Measurements from ENCODE around the gene SLC37A1.
"Not testable (repeated sequence)": the region's sequence is repeated elsewhere in the genome, so short reads cannot be mapped to it uniquely, and the experiment has no call there.

Gene SLC37A1

DNA sequence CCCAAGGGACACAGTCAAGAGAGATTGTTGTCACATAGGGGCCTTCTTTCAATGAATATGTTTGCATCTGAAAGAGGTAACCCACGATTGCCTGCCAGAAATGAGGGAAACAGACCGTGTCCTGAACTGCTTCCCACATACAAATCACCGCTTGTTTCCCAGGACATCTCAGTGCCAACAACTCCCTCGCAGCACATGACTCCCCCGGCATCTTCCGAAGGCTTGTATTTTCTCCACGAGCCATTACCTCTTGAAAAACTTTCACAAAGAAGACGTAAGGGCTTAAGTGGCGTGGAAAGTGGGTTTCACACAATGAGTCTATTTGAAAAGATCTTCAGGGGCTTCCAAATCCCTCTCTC lies 108.1 kb downstream of the SLC37A1 start:
- no peaks in the 10 kb centered on the region for H3K9me3 ChIP-seq (replicated peaks; ENCODE audit: low read length)
- no peaks in the 10 kb centered on the region for H3K36me3 ChIP-seq (ENCODE audit: insufficient read depth, low read length)
- H3K9ac ChIP-seq (ENCODE audit: low read depth, low read length), result no peak overlapping the region
- H3K4me1 ChIP-seq (ENCODE audit: control insufficient read depth, insufficient read depth, low read length), result no peaks in the 10 kb centered on the region
- no peak overlapping the region for H3K4me2 ChIP-seq (ENCODE audit: low read length)
- H3K4me3 ChIP-seq (ENCODE audit: low read length), result no peak overlapping the region
- H3K27me3 ChIP-seq (ENCODE audit: control insufficient read depth, insufficient read depth, low read length), result peaks cover 84% of the 10 kb centered on the region

- no peak overlapping the region for H3K9ac ChIP-seq (ENCODE audit: low read depth, low read length)
- peaks cover 87% of the 10 kb centered on the region for H3K27me3 ChIP-seq (ENCODE audit: control insufficient read depth, insufficient read depth, low read length)
Observed at GRCh38 chr21:42622284-42622683, 108.6 kb downstream of the SLC37A1 start.

DNA sequence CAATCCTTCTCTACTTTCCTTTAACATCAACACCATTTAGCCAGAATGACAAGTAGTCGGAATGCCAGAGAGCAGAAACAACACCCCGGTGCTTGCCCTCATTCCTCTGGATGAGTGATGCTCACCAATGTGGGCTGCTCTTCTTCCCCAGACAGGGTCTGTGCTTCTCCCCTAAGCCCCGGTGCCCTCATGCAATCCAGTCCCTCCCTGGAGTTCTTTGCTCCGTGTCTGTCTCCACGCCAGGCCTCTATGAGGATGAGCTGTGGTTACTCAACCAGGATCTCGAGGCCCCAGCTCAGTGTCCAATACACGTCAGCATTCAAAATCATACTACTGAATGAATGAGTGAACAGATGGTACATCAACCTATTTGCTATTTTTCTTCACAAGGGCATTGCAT lies 110.0 kb downstream of the SLC37A1 start:
- no peaks in the 10 kb centered on the region for H3K4me1 ChIP-seq (ENCODE audit: control insufficient read depth, insufficient read depth, low read length)
- H3K9ac ChIP-seq (ENCODE audit: low read depth, low read length), result no peak overlapping the region
- H3K27me3 ChIP-seq (ENCODE audit: control insufficient read depth, insufficient read depth, low read length), result peaks cover 88% of the 10 kb centered on the region

More at GRCh38 chr21:42622284-42622683, 108.6 kb downstream of the SLC37A1 start:
- no peak overlapping the region for H3K4me3 ChIP-seq (ENCODE audit: low read length)
- no peaks in the 10 kb centered on the region for H3K4me1 ChIP-seq (ENCODE audit: control insufficient read depth, insufficient read depth, low read length)
- H3K4me2 ChIP-seq (ENCODE audit: low read length), result no peak overlapping the region
- no peaks in the 10 kb centered on the region for H3K9me3 ChIP-seq (replicated peaks; ENCODE audit: low read length)
- H3K36me3 ChIP-seq (ENCODE audit: insufficient read depth, low read length), result no peaks in the 10 kb centered on the region

GRCh38 chr21:42624095-42624790 lies 110.6 kb downstream of the SLC37A1 start:
- no peaks in the 10 kb centered on the region for H3K9me3 ChIP-seq (replicated peaks; ENCODE audit: low read length)
- peaks cover 83% of the 10 kb centered on the region for H3K27me3 ChIP-seq (ENCODE audit: control insufficient read depth, insufficient read depth, low read length)
- H3K4me3 ChIP-seq (ENCODE audit: low read length), result no peak overlapping the region
- no peaks in the 10 kb centered on the region for H3K36me3 ChIP-seq (ENCODE audit: insufficient read depth, low read length)
- H3K4me2 ChIP-seq (ENCODE audit: low read length), result no peak overlapping the region
- H3K4me1 ChIP-seq (ENCODE audit: control insufficient read depth, insufficient read depth, low read length), result no peaks in the 10 kb centered on the region
- no peak overlapping the region for H3K9ac ChIP-seq (ENCODE audit: low read depth, low read length)

More for the DNA sequence above, 110.0 kb downstream of the SLC37A1 start:
- H3K4me2 ChIP-seq (ENCODE audit: low read length), result no peak overlapping the region
- no peaks in the 10 kb centered on the region for H3K9me3 ChIP-seq (replicated peaks; ENCODE audit: low read length)
- H3K36me3 ChIP-seq (ENCODE audit: insufficient read depth, low read length), result no peaks in the 10 kb centered on the region
- H3K4me3 ChIP-seq (ENCODE audit: low read length), result no peak overlapping the region

GRCh38 chr21:42624936-42625335 lies 111.3 kb downstream of the SLC37A1 start:
- Histone ChIP-seq H3K4me2 (ENCODE audit: low read length) (no peak overlapping the region), H3K27me3 (ENCODE audit: control insufficient read depth, insufficient read depth, low read length) (peaks cover 79% of the 10 kb centered on the region), H3K9me3 (replicated peaks; ENCODE audit: low read length) (no peaks in the 10 kb centered on the region), H3K36me3 (ENCODE audit: insufficient read depth, low read length) (no peaks in the 10 kb centered on the region), H3K9ac (ENCODE audit: low read depth, low read length) (no peak overlapping the region), H3K4me3 (ENCODE audit: low read length) (no peak overlapping the region), H3K4me1 (ENCODE audit: control insufficient read depth, insufficient read depth, low read length) (no peaks in the 10 kb centered on the region)

GRCh38 chr21:42626171-42626570 lies 112.5 kb downstream of the SLC37A1 start:
- Histone ChIP-seq H3K9ac (ENCODE audit: low read depth, low read length) (no peak overlapping the region), H3K4me2 (ENCODE audit: low read length) (no peak overlapping the region), H3K36me3 (ENCODE audit: insufficient read depth, low read length) (no peaks in the 10 kb centered on the region), H3K4me1 (ENCODE audit: control insufficient read depth, insufficient read depth, low read length) (no peaks in the 10 kb centered on the region), H3K9me3 (replicated peaks; ENCODE audit: low read length) (no peaks in the 10 kb centered on the region), H3K27me3 (ENCODE audit: control insufficient read depth, insufficient read depth, low read length) (peaks cover 84% of the 10 kb centered on the region), H3K4me3 (ENCODE audit: low read length) (no peak overlapping the region)

GRCh38 chr21:42627527-42628289 lies 114.1 kb downstream of the SLC37A1 start:
- Histone ChIP-seq H3K4me2 (ENCODE audit: low read length) (no peak overlapping the region), H3K36me3 (ENCODE audit: insufficient read depth, low read length) (no peaks in the 10 kb centered on the region), H3K9ac (ENCODE audit: low read depth, low read length) (no peak overlapping the region), H3K9me3 (replicated peaks; ENCODE audit: low read length) (no peaks in the 10 kb centered on the region), H3K4me1 (ENCODE audit: control insufficient read depth, insufficient read depth, low read length) (no peaks in the 10 kb centered on the region), H3K4me3 (ENCODE audit: low read length) (no peak overlapping the region), H3K27me3 (ENCODE audit: control insufficient read depth, insufficient read depth, low read length) (peaks cover 75% of the 10 kb centered on the region)

DNA sequence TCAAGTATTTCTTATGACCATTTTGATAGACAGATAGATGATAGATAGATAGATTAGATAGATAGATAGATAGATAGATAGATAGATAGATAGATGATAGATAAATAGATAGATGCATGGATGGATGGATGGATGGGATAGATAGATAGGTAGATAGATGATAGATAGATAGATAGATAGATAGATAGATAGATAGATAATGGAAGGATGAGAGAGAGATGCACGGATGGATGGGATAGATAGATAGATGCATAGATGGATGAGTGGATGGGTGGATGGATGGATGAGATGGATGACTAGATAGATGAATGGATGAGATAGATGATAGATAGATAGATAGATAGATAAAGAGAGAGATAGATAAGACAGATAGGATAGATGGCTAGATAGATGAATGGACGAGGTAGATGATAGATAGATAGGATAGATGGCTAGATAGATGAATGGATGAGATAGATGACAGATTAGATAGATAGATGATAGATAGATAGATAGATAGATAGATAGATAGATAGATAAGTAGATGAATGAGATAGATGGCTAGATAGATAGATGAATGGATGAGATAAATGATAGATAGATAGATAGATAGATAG lies 114.9 kb downstream of the SLC37A1 start:
- H3K4me3 ChIP-seq (ENCODE audit: low read length); H3K9me3 ChIP-seq (replicated peaks; ENCODE audit: low read length); H3K9ac ChIP-seq (ENCODE audit: low read depth, low read length); H3K36me3 ChIP-seq (ENCODE audit: insufficient read depth, low read length); H3K4me1 ChIP-seq (ENCODE audit: control insufficient read depth, insufficient read depth, low read length); H3K4me2 ChIP-seq (ENCODE audit: low read length): not testable (repeated sequence)
- H3K27me3 ChIP-seq (ENCODE audit: control insufficient read depth, insufficient read depth, low read length), result peaks cover 75% of the 10 kb centered on the region

DNA sequence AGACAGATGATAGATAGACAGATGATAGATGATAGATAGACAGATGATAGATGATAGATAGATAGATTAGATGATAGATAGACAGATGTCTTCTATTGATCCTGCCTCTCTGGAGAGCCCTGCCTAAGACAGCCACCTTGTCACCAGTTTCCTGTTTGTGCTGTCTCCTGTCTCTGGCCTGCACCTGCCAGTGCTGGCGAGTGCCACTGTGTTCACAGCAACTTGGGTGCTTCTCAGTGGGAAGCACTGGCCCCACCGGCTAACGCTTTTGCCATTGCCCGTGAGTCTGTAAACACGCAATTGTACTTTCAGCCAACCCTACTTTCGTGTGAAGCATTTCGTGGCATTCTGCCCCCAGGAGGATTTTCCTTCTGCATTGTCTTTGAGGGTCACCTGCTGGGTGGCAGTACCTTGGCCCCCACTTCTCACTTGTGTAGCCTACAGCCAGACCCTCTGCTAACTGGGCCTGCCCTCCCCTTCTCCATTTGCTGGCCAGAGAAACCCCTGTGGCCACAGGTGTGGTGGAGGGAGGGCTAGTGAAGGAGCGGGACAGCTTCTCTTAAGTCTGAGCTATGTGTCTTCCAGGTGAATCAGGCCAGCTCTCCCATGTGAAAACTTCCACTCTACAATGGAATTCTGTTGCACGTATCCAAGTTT lies 116.4 kb downstream of the SLC37A1 start:
- Histone ChIP-seq H3K27me3 (ENCODE audit: control insufficient read depth, insufficient read depth, low read length) (peaks cover 71% of the 10 kb centered on the region), H3K4me2 (ENCODE audit: low read length) (no peak overlapping the region), H3K4me1 (ENCODE audit: control insufficient read depth, insufficient read depth, low read length) (no peaks in the 10 kb centered on the region), H3K9ac (ENCODE audit: low read depth, low read length) (no peak overlapping the region), H3K9me3 (replicated peaks; ENCODE audit: low read length) (no peaks in the 10 kb centered on the region), H3K4me3 (ENCODE audit: low read length) (no peak overlapping the region), H3K36me3 (ENCODE audit: insufficient read depth, low read length) (no peaks in the 10 kb centered on the region)

DNA sequence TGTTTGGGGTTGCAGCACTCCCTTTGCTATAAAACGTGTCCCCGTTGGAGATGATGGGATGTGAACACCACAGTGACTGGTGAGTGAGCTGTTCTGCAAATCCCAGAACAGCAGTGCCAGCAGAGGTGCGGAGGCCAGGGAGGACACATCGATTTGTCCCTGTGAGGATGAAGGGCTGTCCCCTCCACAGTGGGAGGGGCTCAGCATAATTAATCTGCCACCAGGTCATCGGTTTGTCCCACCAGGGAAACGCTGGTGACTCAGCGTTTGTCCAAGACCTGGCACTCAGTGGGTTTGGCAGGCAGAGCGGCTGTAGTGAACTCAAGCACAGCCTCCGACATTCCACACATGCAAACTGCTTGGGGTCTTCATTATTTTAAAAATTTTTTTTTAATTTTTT lies 117.0 kb downstream of the SLC37A1 start:
- no peaks in the 10 kb centered on the region for H3K36me3 ChIP-seq (ENCODE audit: insufficient read depth, low read length)
- no peak overlapping the region for H3K9ac ChIP-seq (ENCODE audit: low read depth, low read length)
- peaks cover 1% of the 10 kb centered on the region for H3K4me1 ChIP-seq (ENCODE audit: control insufficient read depth, insufficient read depth, low read length)
- no peak overlapping the region for H3K4me3 ChIP-seq (ENCODE audit: low read length)
- no peaks in the 10 kb centered on the region for H3K9me3 ChIP-seq (replicated peaks; ENCODE audit: low read length)
- no peak overlapping the region for H3K4me2 ChIP-seq (ENCODE audit: low read length)
- peaks cover 65% of the 10 kb centered on the region for H3K27me3 ChIP-seq (ENCODE audit: control insufficient read depth, insufficient read depth, low read length)

All from skeletal muscle satellite cell (primary cell).